HCT116 (cell line): ENCODE results near the gene ADGRF5. TPM values are rescaled to one million over a fixed set of nuclear protein-coding genes. Genes with fewer than 3 reads are reported as not detected.

Experiments used
- ATAC-seq: fragments of 200-7000 bp; cut with Tn5 transposase; 2 replicates; pipeline ENCODE4 v1.9.1; 2020; ENCODE audit warnings: mild to moderate bottlenecking, moderate library complexity
- BruUV-seq: library from RNA; stranded (reverse); fragments of 400-500 nt; replicated peaks from 2 replicates; lab custom pipeline; 2021; lab: Mats Ljungman, UMichigan
- CTCF ChIA-PET: fragments of 300-600 bp; sonication (Branson Sonifier 250); formaldehyde crosslinking; loops from one replicate; lab custom pipeline; 2021; ENCODE audit warnings: antibody characterized with exemption; lab: Charles Lee
- POLR2A ChIA-PET: fragments of 300-600, 350-600 bp; sonication (Branson Sonifier 250); formaldehyde crosslinking; loops from one replicate; lab custom pipeline; 2021; ENCODE audit warnings: antibody characterized with exemption; lab: Charles Lee
- RAD21 ChIA-PET, 2 experiments: fragments of 300-600 bp; sonication (Branson Sonifier 250); formaldehyde crosslinking; loops; one replicate each; lab custom pipeline; 2023; ENCODE audit warnings: low total read pairs in 2 of 2; ENCODE audit not compliant: uncharacterized antibody in 2 of 2, unreplicated experiment in 2 of 2, low non-redundant PET in 1 of 2; lab: Charles Lee
- DNase-seq: peaks from one replicate; pipeline ENCODE4 v3.0.0-alpha.2; 2010; ENCODE audit warnings: low read depth, low spot score
- H2AFZ ChIP-seq: fragments of 200-600 bp; shearing (Covaris generic), sonication (generic); 2 replicates; pipeline ENCODE4 v1.6.1; 2017; ENCODE audit warnings: low read depth, mixed run types, mixed read lengths, antibody characterized with exemption, low read length; ENCODE audit not compliant: poor library complexity, severe bottlenecking
- H3K27ac ChIP-seq: 2 replicates; pipeline ENCODE4 v1.5.1; 2012; ENCODE audit warnings: low read depth, low read length
- H3K27me3 ChIP-seq: fragments of 200-600 bp; sonication (generic); 2 replicates; pipeline ENCODE4 v1.6.1; 2016; ENCODE audit warnings: mixed run types, low read length, mixed read lengths; ENCODE audit not compliant: insufficient read depth
- H3K36me3 ChIP-seq, 2 experiments: fragments of 200-500 bp in 1 of 2; fragments of 200-600 bp in 1 of 2; sonication (Bioruptor generic) in 1 of 2; sonication (generic) in 1 of 2; 2 replicates each; pipeline versions ENCODE4 v1.5.1 to v1.6.1; 2014 to 2016; ENCODE audit warnings: low read length in 2 of 2, inconsistent platforms in 1 of 2, mixed read lengths in 1 of 2, mixed run types in 1 of 2; ENCODE audit not compliant: insufficient read depth in 2 of 2, control insufficient read depth in 1 of 2
- H3K4me1 ChIP-seq, 2 experiments: fragments of 200-600 bp in 1 of 2; sonication (generic) in 1 of 2; 2 replicates each; pipeline versions ENCODE4 v1.5.1 to v1.6.1; 2012 to 2017; ENCODE audit warnings: low read length in 2 of 2, inconsistent platforms in 1 of 2, mild to moderate bottlenecking in 1 of 2, mixed read lengths in 1 of 2, mixed run types in 1 of 2, moderate library complexity in 1 of 2; ENCODE audit not compliant: insufficient read depth in 2 of 2, control insufficient read depth in 1 of 2
- H3K4me2 ChIP-seq: fragments of 200-600 bp; sonication (generic); 2 replicates; pipeline ENCODE4 v1.6.1; 2017; ENCODE audit warnings: mixed run types, low read length, mixed read lengths
- H3K4me3 ChIP-seq, 2 experiments: fragments of 200-600 bp in 1 of 2; sonication (generic) in 1 of 2; replicated peaks in 1 of 2; 2 replicates each; pipeline ENCODE4 v1.5.1; 2011 to 2016; ENCODE audit warnings: low read length in 2 of 2, control low read depth in 1 of 2, low read depth in 1 of 2, mild to moderate bottlenecking in 1 of 2, mixed read lengths in 1 of 2, mixed run types in 1 of 2
- H3K79me2 ChIP-seq: fragments of 200-600 bp; sonication (generic); 2 replicates; pipeline ENCODE4 v1.6.1; 2017; ENCODE audit warnings: mild to moderate bottlenecking, mixed run types, low read length, moderate library complexity, mixed read lengths; ENCODE audit not compliant: insufficient read depth
- H3K9ac ChIP-seq: fragments of 200-600 bp; sonication (generic); 2 replicates; pipeline ENCODE4 v1.6.1; 2016; ENCODE audit warnings: low read length, mixed read lengths
- H3K9me2 ChIP-seq: fragments of 200-600 bp; sonication (generic), shearing (Covaris generic); 2 replicates; pipeline ENCODE4 v1.6.1; 2017; ENCODE audit warnings: mixed run types, mild to moderate bottlenecking, moderate library complexity; ENCODE audit not compliant: insufficient read depth
- H3K9me3 ChIP-seq, 2 experiments: fragments of 200-500 bp in 1 of 2; fragments of 200-600 bp in 1 of 2; sonication (Bioruptor generic) in 1 of 2; sonication (generic) in 1 of 2; 2 replicates each; pipeline ENCODE4 v1.6.1; 2014 to 2017; ENCODE audit warnings: low read length in 2 of 2, mixed read lengths in 2 of 2, inconsistent platforms in 1 of 2, low read depth in 1 of 2, mild to moderate bottlenecking in 1 of 2, mixed run types in 1 of 2, moderate library complexity in 1 of 2; ENCODE audit not compliant: control insufficient read depth in 1 of 2, insufficient read depth in 1 of 2
- H4K20me1 ChIP-seq: fragments of 200-600 bp; sonication (generic), shearing (Covaris generic); 2 replicates; pipeline ENCODE4 v1.6.1; 2017; ENCODE audit warnings: mixed run types, mild to moderate bottlenecking, moderate library complexity; ENCODE audit not compliant: insufficient read depth
- ATF3 ChIP-seq: IDR thresholded peaks from 2 replicates; pipeline ENCODE4 v1.6.1; 2012
- CEBPB ChIP-seq: IDR thresholded peaks from 2 replicates; pipeline ENCODE4 v1.6.1; 2012; ENCODE audit warnings: low read depth
- EGR1 ChIP-seq: IDR thresholded peaks from 2 replicates; pipeline ENCODE4 v1.6.1; 2012; ENCODE audit warnings: low read depth
- ELF1 ChIP-seq: IDR thresholded peaks from 2 replicates; pipeline ENCODE4 v1.6.1; 2012; ENCODE audit warnings: low read depth, borderline replicate concordance
- EZH2phosphoT487 ChIP-seq: fragments of 200-600 bp; IDR thresholded peaks from 2 replicates; pipeline ENCODE4 v1.6.1; 2018; ENCODE audit warnings: antibody characterized with exemption, borderline replicate concordance
- FOSL1 ChIP-seq: IDR thresholded peaks from 2 replicates; pipeline ENCODE4 v1.6.1; 2012; ENCODE audit warnings: low read depth
- JUND ChIP-seq: IDR thresholded peaks from 2 replicates; pipeline ENCODE4 v1.6.1; 2012
- MAX ChIP-seq: IDR thresholded peaks from 2 replicates; pipeline ENCODE4 v1.6.1; 2012
- POLR2A ChIP-seq: IDR thresholded peaks from 2 replicates; pipeline ENCODE4 v1.7.0; 2011; ENCODE audit warnings: borderline replicate concordance; ENCODE audit not compliant: insufficient read depth, insufficient read length; ENCODE audit errors: extremely low read depth
- RAD21 ChIP-seq: IDR thresholded peaks from 2 replicates; pipeline ENCODE4 v1.6.1; 2012; ENCODE audit warnings: low read depth, mild to moderate bottlenecking
- SIN3A ChIP-seq: IDR thresholded peaks from 2 replicates; pipeline ENCODE4 v1.6.1; 2012; ENCODE audit warnings: low read depth
- SP1 ChIP-seq: IDR thresholded peaks from 2 replicates; pipeline ENCODE4 v1.6.1; 2012; ENCODE audit warnings: low read depth
- SRF ChIP-seq: IDR thresholded peaks from 2 replicates; pipeline ENCODE4 v1.6.1; 2012; ENCODE audit warnings: low read depth
- TCF7L2 ChIP-seq: IDR thresholded peaks from 2 replicates; pipeline ENCODE4 v1.7.0; 2011; ENCODE audit warnings: borderline replicate concordance, inconsistent platforms; ENCODE audit not compliant: insufficient read depth, insufficient read length; ENCODE audit errors: extremely low read depth
- ZNF274 ChIP-seq: fragments of 200-500 bp; sonication (Bioruptor generic); IDR thresholded peaks from 2 replicates; pipeline ENCODE4 v1.6.1; 2014; ENCODE audit warnings: mild to moderate bottlenecking, low read depth, low read length, inconsistent platforms
- intact Hi-C: fragments of 100-400 bp; cut with micrococcal nuclease; formaldehyde crosslinking; loops from 2 replicates; pipeline ENCODE4 v1.10.0; 2022
- total RNA-seq: library from RNA; stranded (reverse); gene quantifications from one replicate; pipeline ENCODE4 v1.2.1, GENCODE V29; 2021; ENCODE audit not compliant: unreplicated experiment
- TF ChIP-seq, protein P1 (sequence below): IDR thresholded peaks from 2 replicates; pipeline ENCODE4 v1.6.1; 2011; ENCODE audit warnings: mild to moderate bottlenecking, low read length, moderate library complexity; ENCODE audit not compliant: insufficient replicate concordance; ENCODE audit errors: extremely low read depth
- TF ChIP-seq, protein P2 (sequence below), 3 experiments: fragments of 200-600 bp in 1 of 3; sonication (generic) in 1 of 3; IDR thresholded peaks in 2 of 3; conservative IDR thresholded peaks in 1 of 3; 2 replicates each; pipeline ENCODE4 v1.5.1; 2012 to 2017; ENCODE audit warnings: low read depth in 2 of 3, low read length in 2 of 3, antibody characterized with exemption in 1 of 3, borderline replicate concordance in 1 of 3, control low read depth in 1 of 3, mild to moderate bottlenecking in 1 of 3, mixed read lengths in 1 of 3, mixed run types in 1 of 3, moderate library complexity in 1 of 3; ENCODE audit not compliant: insufficient read depth in 1 of 3

Gene ADGRF5
- total RNA-seq, 1 experiment from 2014 or later, result 0.17 TPM

DNA sequence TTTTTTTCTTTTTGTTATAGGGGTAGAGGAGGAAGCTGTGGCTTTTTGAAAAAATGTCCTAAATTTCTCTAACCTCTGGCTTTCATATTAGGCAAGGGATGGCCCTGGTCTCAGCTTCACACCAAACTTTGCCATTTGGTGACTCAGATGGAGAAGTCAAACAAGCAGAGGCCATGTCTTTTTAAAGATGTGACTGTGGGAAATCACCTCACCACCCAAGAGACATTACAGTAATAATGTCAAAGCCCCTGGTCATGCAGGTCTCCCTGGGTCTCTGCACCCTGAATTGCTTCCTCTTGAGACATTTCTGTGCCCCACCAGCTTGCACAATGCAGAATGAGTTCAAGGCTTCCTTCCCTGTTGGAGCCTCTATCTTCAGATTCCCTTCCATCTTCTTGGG is 39.5 kb upstream of the ADGRF5 start:
- no peaks in the 10 kb centered on the region for H4K20me1 ChIP-seq
- DNase-seq (no peak), ATAC-seq (no peak)
- H2AFZ ChIP-seq, result no peak overlapping the region
- H3K4me3 ChIP-seq, result no peak overlapping the region
- no peaks in the 10 kb centered on the region for H3K9me2 ChIP-seq
- no peaks in the 10 kb centered on the region for H3K36me3 ChIP-seq
- no peak overlapping the region for H3K27ac ChIP-seq
- H3K4me1 ChIP-seq, result no peaks in the 10 kb centered on the region
- intact Hi-C loops, result no loop called here
- CTCF ChIA-PET, result no interaction called here
- POLR2A ChIA-PET, result no interaction called here
- RAD21 ChIA-PET, result no interaction called here
- no peak overlapping the region for H3K4me2 ChIP-seq
- H3K79me2 ChIP-seq, result no peaks in the 10 kb centered on the region
- no peak for TF ChIP-seq ELF1
- no TSS peak for BruUV-seq
- no peak overlapping the region for H3K9ac ChIP-seq
- H3K9me3 ChIP-seq, result no peaks in the 10 kb centered on the region
- no peaks in the 10 kb centered on the region for H3K27me3 ChIP-seq

- ATAC-seq, result no peak
- no peak for DNase-seq
- Histone ChIP-seq H3K9me2 (no peaks in the 10 kb centered on the region), H3K27ac (no peak overlapping the region), H3K4me3 (no peak overlapping the region), H4K20me1 (no peaks in the 10 kb centered on the region), H3K9me3 (no peaks in the 10 kb centered on the region), H3K4me1 (no peaks in the 10 kb centered on the region), H3K4me2 (no peak overlapping the region)
- POLR2A ChIA-PET, result no interaction called here
- TF ChIP-seq ELF1 (no peak), POLR2A (no peak), ZNF274 (no peak), EZH2phosphoT487 (no peak), JUND (no peak), TCF7L2 (no peak), MAX (no peak), CEBPB (no peak), SIN3A (no peak), SRF (no peak), EGR1 (no peak), FOSL1 (no peak), ATF3 (no peak), RAD21 (no peak), SP1 (no peak)
- TF ChIP-seq, protein P1, sequence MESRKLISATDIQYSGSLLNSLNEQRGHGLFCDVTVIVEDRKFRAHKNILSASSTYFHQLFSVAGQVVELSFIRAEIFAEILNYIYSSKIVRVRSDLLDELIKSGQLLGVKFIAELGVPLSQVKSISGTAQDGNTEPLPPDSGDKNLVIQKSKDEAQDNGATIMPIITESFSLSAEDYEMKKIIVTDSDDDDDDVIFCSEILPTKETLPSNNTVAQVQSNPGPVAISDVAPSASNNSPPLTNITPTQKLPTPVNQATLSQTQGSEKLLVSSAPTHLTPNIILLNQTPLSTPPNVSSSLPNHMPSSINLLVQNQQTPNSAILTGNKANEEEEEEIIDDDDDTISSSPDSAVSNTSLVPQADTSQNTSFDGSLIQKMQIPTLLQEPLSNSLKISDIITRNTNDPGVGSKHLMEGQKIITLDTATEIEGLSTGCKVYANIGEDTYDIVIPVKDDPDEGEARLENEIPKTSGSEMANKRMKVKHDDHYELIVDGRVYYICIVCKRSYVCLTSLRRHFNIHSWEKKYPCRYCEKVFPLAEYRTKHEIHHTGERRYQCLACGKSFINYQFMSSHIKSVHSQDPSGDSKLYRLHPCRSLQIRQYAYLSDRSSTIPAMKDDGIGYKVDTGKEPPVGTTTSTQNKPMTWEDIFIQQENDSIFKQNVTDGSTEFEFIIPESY, result no peak
- TF ChIP-seq, protein P2, sequence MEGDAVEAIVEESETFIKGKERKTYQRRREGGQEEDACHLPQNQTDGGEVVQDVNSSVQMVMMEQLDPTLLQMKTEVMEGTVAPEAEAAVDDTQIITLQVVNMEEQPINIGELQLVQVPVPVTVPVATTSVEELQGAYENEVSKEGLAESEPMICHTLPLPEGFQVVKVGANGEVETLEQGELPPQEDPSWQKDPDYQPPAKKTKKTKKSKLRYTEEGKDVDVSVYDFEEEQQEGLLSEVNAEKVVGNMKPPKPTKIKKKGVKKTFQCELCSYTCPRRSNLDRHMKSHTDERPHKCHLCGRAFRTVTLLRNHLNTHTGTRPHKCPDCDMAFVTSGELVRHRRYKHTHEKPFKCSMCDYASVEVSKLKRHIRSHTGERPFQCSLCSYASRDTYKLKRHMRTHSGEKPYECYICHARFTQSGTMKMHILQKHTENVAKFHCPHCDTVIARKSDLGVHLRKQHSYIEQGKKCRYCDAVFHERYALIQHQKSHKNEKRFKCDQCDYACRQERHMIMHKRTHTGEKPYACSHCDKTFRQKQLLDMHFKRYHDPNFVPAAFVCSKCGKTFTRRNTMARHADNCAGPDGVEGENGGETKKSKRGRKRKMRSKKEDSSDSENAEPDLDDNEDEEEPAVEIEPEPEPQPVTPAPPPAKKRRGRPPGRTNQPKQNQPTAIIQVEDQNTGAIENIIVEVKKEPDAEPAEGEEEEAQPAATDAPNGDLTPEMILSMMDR (IDR thresholded peaks at IDR 0.05 in 2 of 3, conservative IDR thresholded peaks at IDR 0.05 in 1 of 3; ENCODE audit: borderline replicate concordance in 1 of 3, insufficient read depth in 1 of 3, low read depth in 2 of 3, low read length in 2 of 3), result no peak
- TF ChIP-seq, all 23 proteins: peak for 0
- no peak overlapping the region for H2AFZ ChIP-seq
- RAD21 ChIA-PET, result no interaction called here
- intact Hi-C loops, result no loop called here
- CTCF ChIA-PET, result no interaction called here
- no TSS peak for BruUV-seq
- H3K9ac ChIP-seq, result no peak overlapping the region
- no peaks in the 10 kb centered on the region for H3K79me2 ChIP-seq
- H3K27me3 ChIP-seq, result no peaks in the 10 kb centered on the region
- no peaks in the 10 kb centered on the region for H3K36me3 ChIP-seq
Measured at GRCh38 chr6:46959419-46959818, 37.7 kb upstream of the ADGRF5 start.
